Muscle of leg (tissue), 11 donors: Measurements from ENCODE around the gene FADS1. TPM values are rescaled to one million over a fixed set of nuclear protein-coding genes. Genes with fewer than 3 reads are reported as not detected.

Experiments
- DNase-seq: peaks from one replicate; pipeline ENCODE4 v3.0.0; 2013
- H3K27ac ChIP-seq: one replicate; pipeline ENCODE4 v1.5.1; 2013; ENCODE audit warnings: mild to moderate bottlenecking, low read length, control low read depth
- H3K27me3 ChIP-seq: one replicate; pipeline ENCODE4 v1.6.1; 2013; ENCODE audit warnings: low read length; ENCODE audit not compliant: control insufficient read depth, insufficient read depth
- H3K36me3 ChIP-seq: one replicate; pipeline ENCODE4 v1.6.1; 2013; ENCODE audit warnings: low read length; ENCODE audit not compliant: control insufficient read depth, insufficient read depth
- H3K4me1 ChIP-seq: one replicate; pipeline ENCODE4 v1.6.1; 2013; ENCODE audit warnings: low read length; ENCODE audit not compliant: control insufficient read depth, insufficient read depth
- H3K4me3 ChIP-seq: one replicate; pipeline ENCODE4 v1.5.1; 2013; ENCODE audit warnings: low read length, control low read depth
- H3K9me3 ChIP-seq: replicated peaks from 2 replicates; pipeline ENCODE4 v1.6.1; 2013; ENCODE audit warnings: low read depth, low read length; ENCODE audit not compliant: control insufficient read depth
- WGBS: methylation state at CpG from one replicate; pipeline ENCODE4 v1.1.5; 2013; ENCODE audit warnings: missing lambda C conversion rate; ENCODE audit not compliant: insufficient coverage; 5-methylcytosine and 5-hydroxymethylcytosine counted together
- polyA plus RNA-seq, 8 donors: library from polyadenylated mRNA; unstranded; fragments of 120-200 nt; gene quantifications; one replicate each; pipeline versions ENCODE4 v1.2.1 to v1.2.3, GENCODE V29; 2013; ENCODE audit warnings: inconsistent platforms in 1 of 8, low replicate concordance in 1 of 8; ENCODE audit not compliant: insufficient read length in 8 of 8, insufficient read depth in 1 of 8
- total RNA-seq: library from RNA; stranded (reverse); fragments of 120-200 nt; gene quantifications from one replicate; pipeline ENCODE4 v1.2.4, GENCODE V29; 2013

FADS1 gene
- total and polyA plus RNA-seq, 9 donors: 17.5 to 33.4 (median 20.3) TPM

DNA sequence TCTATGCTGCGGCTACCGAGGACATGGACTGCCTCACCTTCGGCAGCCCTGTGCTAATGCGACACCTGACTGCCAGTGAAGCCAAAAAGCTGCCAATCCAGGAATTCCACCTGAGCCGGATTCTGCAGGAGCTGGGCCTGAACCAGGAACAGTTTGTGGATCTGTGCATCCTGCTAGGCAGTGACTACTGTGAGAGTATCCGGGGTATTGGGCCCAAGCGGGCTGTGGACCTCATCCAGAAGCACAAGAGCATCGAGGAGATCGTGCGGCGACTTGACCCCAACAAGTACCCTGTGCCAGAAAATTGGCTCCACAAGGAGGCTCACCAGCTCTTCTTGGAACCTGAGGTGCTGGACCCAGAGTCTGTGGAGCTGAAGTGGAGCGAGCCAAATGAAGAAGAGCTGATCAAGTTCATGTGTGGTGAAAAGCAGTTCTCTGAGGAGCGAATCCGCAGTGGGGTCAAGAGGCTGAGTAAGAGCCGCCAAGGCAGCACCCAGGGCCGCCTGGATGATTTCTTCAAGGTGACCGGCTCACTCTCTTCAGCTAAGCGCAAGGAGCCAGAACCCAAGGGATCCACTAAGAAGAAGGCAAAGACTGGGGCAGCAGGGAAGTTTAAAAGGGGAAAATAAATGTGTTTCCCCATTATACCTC, 20.8 kb downstream of the FADS1 start:
- peaks cover 30% of the 10 kb centered on the region for H3K36me3 ChIP-seq
- H3K27ac ChIP-seq: no peak overlapping the region
- no peak for DNase-seq
- H3K4me3 ChIP-seq: no peak overlapping the region
- H3K9me3 ChIP-seq: no peaks in the 10 kb centered on the region
- peaks cover 10% of the 10 kb centered on the region for H3K4me1 ChIP-seq
- H3K27me3 ChIP-seq: no peaks in the 10 kb centered on the region
- 86% methylated on average over 16 of the region's 18 CpGs for WGBS

- H3K4me3 ChIP-seq: no peak overlapping the region
- DNase-seq: no peak
- H3K27me3 ChIP-seq: no peaks in the 10 kb centered on the region
- no peak overlapping the region for H3K27ac ChIP-seq
- no peaks in the 10 kb centered on the region for H3K9me3 ChIP-seq
- peaks cover 28% of the 10 kb centered on the region for H3K36me3 ChIP-seq
- peaks cover 10% of the 10 kb centered on the region for H3K4me1 ChIP-seq
- 71% methylated on average over 12 of the region's 12 CpGs for WGBS
Measured at GRCh38 chr11:61795459-61795858, 21.3 kb downstream of the FADS1 start.

DNA sequence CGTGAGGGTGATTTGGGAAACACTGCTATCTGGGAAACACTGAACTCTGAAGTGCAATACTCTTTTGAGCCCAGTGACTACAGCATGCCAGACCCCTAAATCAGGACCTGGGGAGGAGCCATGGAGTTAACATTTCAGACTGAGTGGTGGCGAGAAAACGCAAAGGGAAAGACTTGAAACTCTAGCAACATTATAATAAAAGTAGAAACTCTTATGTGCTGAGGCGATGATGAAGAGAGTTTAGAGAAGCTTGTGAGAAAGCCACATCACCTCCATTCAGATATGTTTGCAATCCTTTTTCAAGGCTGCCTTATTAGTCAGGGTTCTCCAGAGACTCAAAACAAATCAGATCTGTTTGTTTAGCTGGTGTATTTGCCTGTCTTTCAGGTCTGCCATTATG, 22.2 kb downstream of the FADS1 start:
- no peak overlapping the region for H3K27ac ChIP-seq
- H3K27me3 ChIP-seq: no peaks in the 10 kb centered on the region
- H3K4me1 ChIP-seq: peaks cover 10% of the 10 kb centered on the region
- H3K4me3 ChIP-seq: no peak overlapping the region
- WGBS: no CpG with 5 or more reads among the region's 4 CpGs
- no peaks in the 10 kb centered on the region for H3K9me3 ChIP-seq
- peaks cover 31% of the 10 kb centered on the region for H3K36me3 ChIP-seq
- no peak for DNase-seq

DNA sequence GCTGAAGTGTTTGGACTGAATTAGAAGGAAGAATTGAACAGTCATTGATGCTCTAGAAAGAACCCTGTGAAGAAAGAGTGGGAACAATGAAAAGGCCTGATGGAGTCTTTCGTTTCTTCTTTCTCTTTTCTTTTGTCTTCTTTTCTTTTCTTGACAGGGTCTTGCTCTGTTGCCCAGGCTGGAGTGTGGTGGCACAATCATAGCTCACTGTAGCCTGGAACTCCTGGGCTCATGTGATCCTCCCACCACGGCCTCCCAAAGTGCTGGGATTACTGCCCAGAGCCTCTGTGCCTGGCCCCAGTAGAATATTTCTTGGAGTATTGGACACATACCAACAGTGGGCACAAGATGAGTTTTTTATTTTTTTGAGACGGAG, 23.0 kb downstream of the FADS1 start:
- Histone ChIP-seq H3K27ac (no peak overlapping the region), H3K36me3 (peaks cover 34% of the 10 kb centered on the region), H3K27me3 (no peaks in the 10 kb centered on the region), H3K9me3 (no peaks in the 10 kb centered on the region), H3K4me1 (peaks cover 10% of the 10 kb centered on the region), H3K4me3 (peak overlapping the region; percentile 88)
- no peak for DNase-seq
- 64% methylated on average over 2 of the region's 3 CpGs for WGBS

DNA sequence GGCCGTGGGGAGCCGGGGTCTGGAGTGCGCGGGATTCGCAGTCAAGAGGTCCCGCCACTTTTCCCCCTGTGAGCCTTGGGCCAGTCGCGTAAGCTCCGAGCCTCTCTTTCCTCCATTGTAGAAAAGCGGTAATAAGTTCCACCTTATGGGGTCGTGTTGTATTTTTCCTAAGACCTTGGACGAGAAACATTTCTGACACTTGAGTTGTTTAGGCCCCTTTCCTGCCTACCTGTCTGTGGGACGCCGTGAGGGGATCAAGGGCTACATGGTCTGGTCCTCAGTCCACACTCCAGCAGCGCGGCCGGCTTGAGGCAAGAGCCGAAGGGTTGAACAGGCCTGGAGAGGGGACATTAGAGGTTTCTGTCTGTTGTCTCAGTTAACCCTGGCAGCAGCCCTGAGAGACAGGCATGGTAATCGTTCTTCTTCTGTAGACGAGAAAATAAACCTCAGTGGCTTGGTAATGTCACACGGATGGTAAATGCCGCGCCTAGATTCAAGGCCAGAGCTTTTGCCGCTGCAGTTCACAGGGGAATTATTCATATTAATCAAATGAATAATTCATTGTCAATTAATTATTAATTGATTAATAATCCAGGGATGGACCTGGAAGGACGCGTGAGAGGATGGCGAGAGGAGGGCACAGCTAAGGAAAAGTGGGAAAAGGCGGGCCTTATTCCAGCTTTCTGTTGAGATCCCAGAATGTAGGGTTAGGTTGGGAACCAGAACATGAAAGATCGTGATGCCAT, 23.5 kb downstream of the FADS1 start:
- H3K36me3 ChIP-seq: peaks cover 37% of the 10 kb centered on the region
- H3K27me3 ChIP-seq: no peaks in the 10 kb centered on the region
- no peak for DNase-seq
- H3K4me1 ChIP-seq: peaks cover 10% of the 10 kb centered on the region
- H3K4me3 ChIP-seq: peak overlapping the region; percentile 88
- H3K27ac ChIP-seq: peak overlapping the region; percentile 96
- 2% methylated on average over 21 of the region's 29 CpGs for WGBS
- no peaks in the 10 kb centered on the region for H3K9me3 ChIP-seq

DNA sequence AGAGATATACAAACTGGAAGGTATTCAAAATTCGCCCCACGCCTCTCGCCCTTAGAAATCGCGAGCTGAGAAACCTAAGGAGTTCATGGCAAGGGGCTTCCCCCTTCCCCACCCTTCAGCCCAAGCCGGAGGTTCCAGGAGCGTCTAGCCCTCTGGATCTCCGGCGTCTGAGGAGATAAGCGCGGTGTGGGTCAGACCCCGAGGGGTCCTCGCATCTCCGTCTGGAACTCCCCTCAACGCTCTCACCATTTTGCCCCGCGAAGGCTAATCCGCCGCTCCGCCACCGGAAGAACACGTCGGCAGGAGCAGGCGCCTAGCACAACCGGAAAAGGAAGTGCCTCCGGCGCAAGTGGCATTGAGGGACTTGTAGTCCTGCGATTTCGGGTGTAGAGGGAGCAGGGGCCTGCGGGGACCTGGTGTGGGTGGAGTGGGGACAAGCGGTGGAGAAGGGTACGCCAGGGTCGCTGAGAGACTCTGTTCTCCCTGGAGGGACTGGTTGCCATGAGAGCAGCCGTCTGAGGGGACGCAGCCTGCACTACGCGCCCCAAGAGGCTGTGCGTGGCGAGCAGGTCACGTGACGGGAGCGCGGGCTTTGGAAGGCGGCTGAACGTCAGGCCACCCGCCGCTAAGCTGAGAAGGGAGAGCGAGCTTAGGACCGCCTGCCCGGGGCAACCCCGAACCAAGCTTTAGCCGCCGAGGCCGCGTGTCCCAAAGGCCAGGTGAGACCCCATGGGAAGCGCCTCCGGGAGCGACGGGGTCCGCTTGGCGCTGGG, 24.3 kb downstream of the FADS1 start, which contains the start of the genes FEN1 and TMEM258:
FEN1 (plus strand) TSS at position 602 of the 773 bp plus-strand sequence. CDS start 2,451 bp downstream, outside the sequence.
TMEM258 (minus strand) TSS at position 290 of the 773 bp plus-strand sequence; CDS start at position 249, 41 bp downstream.
- under 1% methylated on average over 54 of the region's 61 CpGs for WGBS

GRCh38 chr11:61791737-61792309, 25.0 kb downstream of the FADS1 start:
- H3K27ac ChIP-seq: peak overlapping the region; percentile 96
- peaks cover 50% of the 10 kb centered on the region for H3K36me3 ChIP-seq
- DNase-seq: peak; percentile 93
- H3K4me1 ChIP-seq: peaks cover 10% of the 10 kb centered on the region
- peak overlapping the region; percentile 88 for H3K4me3 ChIP-seq
- no peaks in the 10 kb centered on the region for H3K9me3 ChIP-seq
- H3K27me3 ChIP-seq: no peaks in the 10 kb centered on the region
- 2% methylated on average over 10 of the region's 14 CpGs for WGBS

More for the DNA sequence above, 24.3 kb downstream of the FADS1 start, which contains the start of the genes FEN1 and TMEM258:
- Histone ChIP-seq H3K9me3 (no peaks in the 10 kb centered on the region), H3K4me1 (peaks cover 10% of the 10 kb centered on the region), H3K27ac (peak within 1 kb of the TSS; percentile 96), H3K27me3 (no peaks in the 10 kb centered on the region), H3K36me3 (peaks cover 44% of the 10 kb centered on the region), H3K4me3 (peak within 1 kb of the TSS; percentile 88)
- peak; percentile 97 for DNase-seq

DNA sequence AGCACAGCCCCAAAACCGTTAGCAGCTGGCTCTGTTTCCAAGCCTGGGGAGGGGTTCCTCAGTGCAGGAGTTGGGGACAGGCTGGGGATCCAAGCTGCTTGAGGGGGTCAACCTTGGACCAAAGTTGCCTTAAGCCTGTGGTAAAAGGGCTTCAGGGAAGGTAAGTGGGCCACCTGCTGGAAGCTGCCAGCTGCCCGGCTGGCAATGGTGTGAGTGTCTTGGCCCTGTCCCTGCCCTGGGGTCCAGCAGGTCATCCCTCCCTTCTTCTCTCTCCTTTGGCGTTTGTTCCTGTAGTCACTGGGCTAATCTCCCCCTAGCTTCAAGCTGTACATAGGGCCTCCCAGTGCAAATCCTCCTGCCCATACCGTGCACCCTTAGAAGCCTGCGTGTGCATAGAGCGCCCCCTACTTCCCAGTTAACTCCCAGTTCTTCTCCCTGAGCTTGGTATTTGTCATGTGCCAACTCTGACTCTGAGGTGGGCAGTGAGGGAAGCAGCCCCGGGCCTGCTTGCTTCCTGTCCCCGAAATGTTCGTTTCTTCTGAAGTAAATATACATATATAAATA, 28.8 kb downstream of the FADS1 start:
- Histone ChIP-seq H3K4me1 (peaks cover under 1% of the 10 kb centered on the region), H3K27ac (no peak overlapping the region), H3K4me3 (no peak overlapping the region), H3K36me3 (peaks cover 69% of the 10 kb centered on the region), H3K27me3 (no peaks in the 10 kb centered on the region), H3K9me3 (no peaks in the 10 kb centered on the region)
- 42% methylated on average over 6 of the region's 9 CpGs for WGBS
- no peak for DNase-seq

DNA sequence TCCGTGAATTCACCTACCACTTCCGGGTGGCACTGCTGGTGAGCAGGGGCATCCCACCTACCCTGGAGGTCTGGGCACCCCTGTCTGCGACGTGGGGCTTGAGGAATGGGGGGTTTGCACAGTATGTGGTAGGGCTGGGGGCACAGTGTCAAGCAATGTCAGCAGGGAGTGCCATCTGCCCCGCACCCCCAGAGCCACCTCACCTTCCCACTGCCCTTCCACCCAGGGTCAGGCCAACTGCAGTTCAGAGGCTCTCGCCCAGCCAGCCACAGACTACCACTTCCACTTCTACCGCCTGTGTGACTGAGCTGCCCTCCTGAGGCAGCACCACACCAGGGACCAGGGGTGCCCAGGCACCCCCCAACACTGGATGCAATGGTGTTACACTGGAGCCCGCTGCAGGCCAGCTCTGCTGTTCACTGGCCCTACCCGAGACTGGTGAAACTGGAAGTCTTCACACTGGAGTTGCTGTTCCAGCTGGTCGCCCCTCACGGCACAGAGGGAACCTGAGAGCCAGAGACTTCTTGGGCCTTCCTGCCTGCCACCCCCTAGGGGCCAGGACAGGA, 30.9 kb downstream of the FADS1 start:
- WGBS: 82% methylated on average over 5 of the region's 11 CpGs

More for the DNA sequence above, 30.9 kb downstream of the FADS1 start:
- H3K4me3 ChIP-seq: no peak overlapping the region
- H3K36me3 ChIP-seq: peaks cover 69% of the 10 kb centered on the region
- no peaks in the 10 kb centered on the region for H3K27me3 ChIP-seq
- no peak overlapping the region for H3K27ac ChIP-seq
- DNase-seq: no peak
- no peaks in the 10 kb centered on the region for H3K9me3 ChIP-seq
- peaks cover 14% of the 10 kb centered on the region for H3K4me1 ChIP-seq
